H9 (cell line): ENCODE data around the gene ENKUR. TPM values are rescaled to one million over a fixed set of nuclear protein-coding genes. Genes with fewer than 3 reads are reported as not detected.

Source experiments
- DNase-seq: peaks from one replicate; pipeline ENCODE4 v3.0.0-alpha.2; 2017
- H2AFZ ChIP-seq: one replicate; pipeline ENCODE4 v1.6.1; 2013; ENCODE audit warnings: mild to moderate bottlenecking, low read length, control low read depth, moderate library complexity
- H2AK5ac ChIP-seq: 2 replicates; pipeline ENCODE4 v1.6.1; 2013; ENCODE audit warnings: low read length, control low read depth, mixed read lengths; ENCODE audit not compliant: insufficient read length
- H2BK120ac ChIP-seq: one replicate; pipeline ENCODE4 v1.6.1; 2013; ENCODE audit warnings: low read depth, mild to moderate bottlenecking, low read length, control low read depth, inconsistent platforms; ENCODE audit not compliant: poor library complexity, severe bottlenecking
- H2BK12ac ChIP-seq: 2 replicates; pipeline ENCODE4 v1.6.1; 2013; ENCODE audit warnings: low read length, control low read depth, mixed read lengths, low read depth; ENCODE audit not compliant: insufficient read length
- H2BK15ac ChIP-seq: 2 replicates; pipeline ENCODE4 v1.6.1; 2013; ENCODE audit warnings: low read depth, low read length, control low read depth
- H2BK20ac ChIP-seq: one replicate; pipeline ENCODE4 v1.6.1; 2013; ENCODE audit warnings: low read depth, mild to moderate bottlenecking, low read length, control low read depth, inconsistent platforms; ENCODE audit not compliant: poor library complexity, severe bottlenecking
- H2BK5ac ChIP-seq: 2 replicates; pipeline ENCODE4 v1.6.1; 2013; ENCODE audit warnings: low read length, control low read depth, mixed read lengths; ENCODE audit not compliant: insufficient read length
- H3K14ac ChIP-seq: 2 replicates; pipeline ENCODE4 v1.6.1; 2013; ENCODE audit warnings: low read length, control low read depth; ENCODE audit not compliant: insufficient read depth
- H3K18ac ChIP-seq: 2 replicates; pipeline ENCODE4 v1.6.1; 2013; ENCODE audit warnings: low read depth, mild to moderate bottlenecking, mixed read lengths, low read length, control low read depth; ENCODE audit not compliant: insufficient read length
- H3K23ac ChIP-seq: 2 replicates; pipeline ENCODE4 v1.6.1; 2013; ENCODE audit warnings: low read length, control low read depth, mixed read lengths, low read depth; ENCODE audit not compliant: insufficient read length
- H3K23me2 ChIP-seq: 2 replicates; pipeline ENCODE4 v1.6.1; 2013; ENCODE audit warnings: low read depth, mild to moderate bottlenecking, mixed read lengths, low read length, control low read depth; ENCODE audit not compliant: insufficient read length, poor library complexity, severe bottlenecking
- H3K27ac ChIP-seq: 2 replicates; pipeline ENCODE4 v1.5.1; 2013; ENCODE audit warnings: low read length, control low read depth, mixed read lengths, low read depth; ENCODE audit not compliant: insufficient read length
- H3K27me3 ChIP-seq: 2 replicates; pipeline ENCODE4 v1.6.1; 2013; ENCODE audit warnings: low read length, control low read depth, inconsistent platforms; ENCODE audit not compliant: insufficient read depth
- H3K4ac ChIP-seq: 2 replicates; pipeline ENCODE4 v1.6.1; 2013; ENCODE audit warnings: low read depth, mild to moderate bottlenecking, control low read depth, inconsistent platforms, low read length, moderate library complexity
- H3K4me1 ChIP-seq: 2 replicates; pipeline ENCODE4 v1.6.1; 2013; ENCODE audit warnings: low read length, control low read depth, inconsistent platforms; ENCODE audit not compliant: insufficient read depth
- H3K4me2 ChIP-seq: 2 replicates; pipeline ENCODE4 v1.6.1; 2013; ENCODE audit warnings: low read length, control low read depth, mixed read lengths; ENCODE audit not compliant: insufficient read length, insufficient read depth
- H3K56ac ChIP-seq: 2 replicates; pipeline ENCODE4 v1.6.1; 2013; ENCODE audit warnings: low read depth, mild to moderate bottlenecking, mixed read lengths, low read length, control low read depth; ENCODE audit not compliant: insufficient read length
- H3K79me1 ChIP-seq: 2 replicates; pipeline ENCODE4 v1.6.1; 2013; ENCODE audit warnings: low read depth, mild to moderate bottlenecking, moderate library complexity, low read length, control low read depth, inconsistent platforms; ENCODE audit not compliant: insufficient read depth, poor library complexity, severe bottlenecking
- H3K79me2 ChIP-seq: 2 replicates; pipeline ENCODE4 v1.6.1; 2013; ENCODE audit warnings: low read length, control low read depth, inconsistent platforms; ENCODE audit not compliant: insufficient read depth
- H3K9ac ChIP-seq: 2 replicates; pipeline ENCODE4 v1.6.1; 2013; ENCODE audit warnings: low read length, control low read depth, mixed read lengths; ENCODE audit not compliant: insufficient read length; ENCODE audit errors: extremely low read depth
- H3K9me3 ChIP-seq: one replicate; pipeline ENCODE4 v1.6.1; 2013; ENCODE audit warnings: low read depth, low read length, inconsistent platforms; ENCODE audit not compliant: control insufficient read depth
- H3T11ph ChIP-seq: one replicate; pipeline ENCODE4 v1.6.1; 2013; ENCODE audit warnings: mild to moderate bottlenecking, low read length, control low read depth, inconsistent platforms
- H4K20me1 ChIP-seq: one replicate; pipeline ENCODE4 v1.6.1; 2013; ENCODE audit not compliant: control insufficient read depth, insufficient read length, insufficient read depth
- H4K5ac ChIP-seq: 2 replicates; pipeline ENCODE4 v1.6.1; 2013; ENCODE audit warnings: low read depth, mild to moderate bottlenecking, mixed read lengths, low read length, control low read depth; ENCODE audit not compliant: insufficient read length
- H4K8ac ChIP-seq: replicated peaks from 2 replicates; pipeline ENCODE4 v1.6.1; 2013; ENCODE audit warnings: low read length, control low read depth, mixed read lengths, low read depth; ENCODE audit not compliant: insufficient read length
- H4K91ac ChIP-seq: 2 replicates; pipeline ENCODE4 v1.6.1; 2013; ENCODE audit warnings: low read depth, mild to moderate bottlenecking, moderate library complexity, mixed read lengths, low read length, control low read depth; ENCODE audit not compliant: insufficient read length
- H3K27ac Mint-ChIP-seq, 3 experiments: 2 replicates in 2 of 3; 3 replicates in 1 of 3; pipeline ENCODE4 v1.8.0; 2020 to 2021; ENCODE audit warnings: mixed read lengths in 3 of 3, mild to moderate bottlenecking in 1 of 3, moderate library complexity in 1 of 3
- H3K27me3 Mint-ChIP-seq: 2 replicates; pipeline ENCODE4 v1.8.0; 2021; ENCODE audit warnings: low read depth, mild to moderate bottlenecking, moderate library complexity, mixed read lengths
- H3K36me3 Mint-ChIP-seq, 3 experiments: 2 replicates in 2 of 3; 3 replicates in 1 of 3; pipeline ENCODE4 v1.8.0; 2020 to 2021; ENCODE audit warnings: low read depth in 3 of 3, mixed read lengths in 3 of 3; ENCODE audit not compliant: insufficient read depth in 1 of 3
- H3K4me1 Mint-ChIP-seq, 2 experiments: 2 replicates each; pipeline ENCODE4 v1.8.0; 2020; ENCODE audit warnings: mixed read lengths in 2 of 2
- H3K4me3 Mint-ChIP-seq, 2 experiments: 2 replicates in 1 of 2; 3 replicates in 1 of 2; pipeline ENCODE4 v1.8.0; 2020 to 2021; ENCODE audit warnings: mild to moderate bottlenecking in 2 of 2, mixed read lengths in 2 of 2, moderate library complexity in 1 of 2
- H3K9me3 Mint-ChIP-seq, 2 experiments: 2 replicates in 1 of 2; 3 replicates in 1 of 2; pipeline ENCODE4 v1.8.0; 2020; ENCODE audit warnings: mild to moderate bottlenecking in 2 of 2, mixed read lengths in 2 of 2, moderate library complexity in 1 of 2
- WGBS: extraction: QIAGEN DNeasy Blood & Tissue Kit; methylation state at CpG from one replicate; pipeline ENCODE4 v1.1.7; 2013; ENCODE audit warnings: missing lambda C conversion rate, low lambda C conversion rate, mixed read lengths; ENCODE audit not compliant: insufficient read length; ENCODE audit errors: extremely low coverage; 5-methylcytosine and 5-hydroxymethylcytosine counted together
- total RNA-seq: library from RNA; stranded (reverse); gene quantifications from 2 replicates; pipeline ENCODE4 v1.2.1, GENCODE V29; 2021
- TF ChIP-seq, protein P1 (sequence below): fragments of 200-600 bp; sonication (generic); conservative IDR thresholded peaks from 3 replicates; pipeline ENCODE4 v1.8.0; 2021; ENCODE audit warnings: antibody characterized with exemption, mild to moderate bottlenecking

The ENKUR gene
- total RNA-seq, 1 experiment from 2014 or later = not detected

DNA sequence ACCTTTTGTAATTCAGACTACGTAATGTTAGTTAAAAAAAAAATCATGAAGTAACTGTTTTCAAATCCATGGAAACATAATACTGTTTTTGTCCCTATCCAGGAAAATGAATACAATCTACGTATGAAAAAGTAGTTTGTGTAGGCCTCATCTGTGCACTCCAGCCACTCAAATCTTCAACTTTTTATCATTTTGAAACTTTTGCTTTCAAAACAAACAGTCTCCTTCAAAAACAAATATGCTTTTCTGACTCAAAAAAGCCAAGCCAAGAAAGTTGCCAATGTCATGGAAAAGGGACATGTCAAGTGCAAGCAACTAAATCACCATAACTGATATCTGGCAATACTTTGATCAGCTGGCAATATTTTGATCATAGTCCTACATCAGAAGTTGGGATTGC, 13.6 kb upstream of the ENKUR start:
- Histone ChIP-seq H3K56ac (no peak overlapping the region), H3K18ac (no peak overlapping the region), H2AK5ac (no peak overlapping the region), H2BK20ac (no peak overlapping the region), H2BK5ac (no peak overlapping the region), H3K4me2 (no peak overlapping the region), H2BK15ac (no peak overlapping the region), H3K4me1 (no peaks in the 10 kb centered on the region), H2BK12ac (no peak overlapping the region), H3K14ac (no peak overlapping the region), H3K23me2 (no peaks in the 10 kb centered on the region), H3K9ac (no peak overlapping the region), H4K20me1 (no peaks in the 10 kb centered on the region), H3K23ac (no peak overlapping the region), H4K5ac (no peak overlapping the region), H3K79me2 (no peaks in the 10 kb centered on the region), H3K27ac (no peak overlapping the region), H3T11ph (no peak overlapping the region), H4K91ac (no peak overlapping the region), H4K8ac (no peak overlapping the region), H3K27me3 (no peaks in the 10 kb centered on the region), H3K79me1 (no peaks in the 10 kb centered on the region), H2BK120ac (no peak overlapping the region), H2AFZ (no peak overlapping the region), H3K4ac (no peak overlapping the region), H3K9me3 (no peaks in the 10 kb centered on the region)
- Mint-ChIP-seq H3K4me3 (no peak overlapping the region), H3K9me3 (no peaks in the 10 kb centered on the region), H3K36me3 (no peaks in the 10 kb centered on the region), H3K27me3 (no peaks in the 10 kb centered on the region), H3K4me1 (no peaks in the 10 kb centered on the region), H3K27ac (no peak overlapping the region)
- DNase-seq = no peak
- TF ChIP-seq, protein P1, sequence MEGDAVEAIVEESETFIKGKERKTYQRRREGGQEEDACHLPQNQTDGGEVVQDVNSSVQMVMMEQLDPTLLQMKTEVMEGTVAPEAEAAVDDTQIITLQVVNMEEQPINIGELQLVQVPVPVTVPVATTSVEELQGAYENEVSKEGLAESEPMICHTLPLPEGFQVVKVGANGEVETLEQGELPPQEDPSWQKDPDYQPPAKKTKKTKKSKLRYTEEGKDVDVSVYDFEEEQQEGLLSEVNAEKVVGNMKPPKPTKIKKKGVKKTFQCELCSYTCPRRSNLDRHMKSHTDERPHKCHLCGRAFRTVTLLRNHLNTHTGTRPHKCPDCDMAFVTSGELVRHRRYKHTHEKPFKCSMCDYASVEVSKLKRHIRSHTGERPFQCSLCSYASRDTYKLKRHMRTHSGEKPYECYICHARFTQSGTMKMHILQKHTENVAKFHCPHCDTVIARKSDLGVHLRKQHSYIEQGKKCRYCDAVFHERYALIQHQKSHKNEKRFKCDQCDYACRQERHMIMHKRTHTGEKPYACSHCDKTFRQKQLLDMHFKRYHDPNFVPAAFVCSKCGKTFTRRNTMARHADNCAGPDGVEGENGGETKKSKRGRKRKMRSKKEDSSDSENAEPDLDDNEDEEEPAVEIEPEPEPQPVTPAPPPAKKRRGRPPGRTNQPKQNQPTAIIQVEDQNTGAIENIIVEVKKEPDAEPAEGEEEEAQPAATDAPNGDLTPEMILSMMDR = no peak
- WGBS = no CpG with 5 or more reads among the region's 2 CpGs
